HAP-1 (cell line): ENCODE data around the gene RNF149.
"Not testable (repeated sequence)": the region's sequence is repeated elsewhere in the genome, so short reads cannot be mapped to it uniquely, and the experiment has no call there.

ENCODE experiments used
- DNase-seq, 2 experiments: peaks; one replicate each; pipeline ENCODE4 v3.0.0-alpha.2; 2016 to 2020; ENCODE audit warnings: low spot score in 2 of 2
- H3K27me3 ChIP-seq: fragments of 250-450 bp; sonication (Bioruptor Pico); 2 replicates; pipeline ENCODE4 v1.5.1; 2020; ENCODE audit warnings: low read depth, mild to moderate bottlenecking, moderate library complexity
- H3K36me3 ChIP-seq: fragments of 250-450 bp; sonication (Bioruptor Pico); replicated peaks from 2 replicates; pipeline ENCODE4 v1.5.1; 2020; ENCODE audit warnings: mild to moderate bottlenecking
- H3K4me1 ChIP-seq: fragments of 250-450 bp; sonication (Bioruptor Pico); 2 replicates; pipeline ENCODE4 v1.5.1; 2020; ENCODE audit warnings: mild to moderate bottlenecking
- H3K4me3 ChIP-seq: fragments of 250-450 bp; sonication (Bioruptor Pico); 2 replicates; pipeline ENCODE4 v1.5.1; 2020; ENCODE audit warnings: mild to moderate bottlenecking, moderate library complexity
- H3K9me3 ChIP-seq: fragments of 250-450 bp; sonication (Bioruptor Pico); 2 replicates; pipeline ENCODE4 v1.5.1; 2020; ENCODE audit warnings: mild to moderate bottlenecking, moderate library complexity
- in situ Hi-C: fragments of 300-500 bp; cut with MboI; formaldehyde crosslinking; loops from 3 replicates; pipeline ENCODE4 v1.14.3; 2020; ENCODE audit warnings: low sequenced_read_pairs, inconsistent platforms, mixed read lengths

The RNF149 gene

GRCh38 chr2:101253013-101253702, 55.3 kb downstream of the RNF149 start:
- DNase-seq, result peak; percentile 20 to 65
- peak overlapping the region; percentile 75 for H3K4me3 ChIP-seq
- H3K9me3 ChIP-seq, result no peaks in the 10 kb centered on the region
- H3K27me3 ChIP-seq, result no peaks in the 10 kb centered on the region
- peaks cover 11% of the 10 kb centered on the region for H3K36me3 ChIP-seq
- H3K4me1 ChIP-seq, result peaks cover 11% of the 10 kb centered on the region
- in situ Hi-C loops, result no loop called here

- Histone ChIP-seq H3K9me3 (no peaks in the 10 kb centered on the region), H3K4me3 (peak within 1 kb of the TSS; percentile 75), H3K4me1 (peaks cover 11% of the 10 kb centered on the region), H3K27me3 (no peaks in the 10 kb centered on the region), H3K36me3 (peaks cover 6% of the 10 kb centered on the region; the same call in 1 of the 2 replicates)
- in situ Hi-C loops, result no loop called here
- peak; percentile 93 to 99 for DNase-seq
These were observed 56.0 kb downstream of the RNF149 start, which contains the start of gene CNOT11 for GRCh38 chr2:101252408-101253012. Gene CNOT11 (plus strand): TSS chr2:101252886. CDS start chr2:101252965, 79 bp downstream.

- in situ Hi-C loops, result no loop called here
- DNase-seq, result peak in 1 of 2 experiments; percentile 23
- peaks cover 11% of the 10 kb centered on the region for H3K4me1 ChIP-seq
These were observed 56.6 kb downstream of the RNF149 start for GRCh38 chr2:101251844-101252407.

GRCh38 chr2:101251246-101251781, 57.2 kb downstream of the RNF149 start:
- in situ Hi-C loops, H3K9me3 ChIP-seq, H3K36me3 ChIP-seq, H3K4me3 ChIP-seq, H3K27me3 ChIP-seq, DNase-seq: not testable (repeated sequence)
- peaks cover 11% of the 10 kb centered on the region for H3K4me1 ChIP-seq

More at GRCh38 chr2:101251844-101252407, 56.6 kb downstream of the RNF149 start:
- Histone ChIP-seq H3K27me3 (no peaks in the 10 kb centered on the region), H3K36me3 (peaks cover 6% of the 10 kb centered on the region; the same call in 1 of the 2 replicates), H3K4me3 (peak overlapping the region; percentile 75), H3K9me3 (no peaks in the 10 kb centered on the region)

- H3K9me3 ChIP-seq, result no peaks in the 10 kb centered on the region
- no peak overlapping the region for H3K4me3 ChIP-seq
- H3K36me3 ChIP-seq, result peaks cover 6% of the 10 kb centered on the region; the same call in 1 of the 2 replicates
- H3K4me1 ChIP-seq, result peaks cover 10% of the 10 kb centered on the region
- DNase-seq, result no peak
- in situ Hi-C loops, result no loop called here
- H3K27me3 ChIP-seq, result no peaks in the 10 kb centered on the region
These were observed 58.7 kb downstream of the RNF149 start for GRCh38 chr2:101249826-101250225.

GRCh38 chr2:101248756-101249155, 59.7 kb downstream of the RNF149 start:
- H3K27me3 ChIP-seq, DNase-seq, in situ Hi-C loops, H3K9me3 ChIP-seq, H3K4me1 ChIP-seq, H3K4me3 ChIP-seq, H3K36me3 ChIP-seq: not testable (repeated sequence)

GRCh38 chr2:101245468-101245867, 63.0 kb downstream of the RNF149 start:
- in situ Hi-C loops, DNase-seq, H3K4me3 ChIP-seq, H3K27me3 ChIP-seq, H3K9me3 ChIP-seq, H3K4me1 ChIP-seq, H3K36me3 ChIP-seq: not testable (repeated sequence)

- H3K4me1 ChIP-seq, H3K27me3 ChIP-seq, H3K4me3 ChIP-seq, H3K9me3 ChIP-seq, H3K36me3 ChIP-seq, in situ Hi-C loops, DNase-seq: not testable (repeated sequence)
These were observed 63.6 kb downstream of the RNF149 start for GRCh38 chr2:101244899-101245298.

- in situ Hi-C loops, H3K4me1 ChIP-seq, H3K4me3 ChIP-seq, H3K36me3 ChIP-seq, H3K27me3 ChIP-seq, DNase-seq, H3K9me3 ChIP-seq: not testable (repeated sequence)
These were observed 64.1 kb downstream of the RNF149 start for GRCh38 chr2:101244373-101244772.

- no peak for DNase-seq
- peaks cover 7% of the 10 kb centered on the region; the same call in 1 of the 2 replicates for H3K4me1 ChIP-seq
- H3K4me3 ChIP-seq, result no peak overlapping the region
- H3K27me3 ChIP-seq, result no peaks in the 10 kb centered on the region
- no peaks in the 10 kb centered on the region for H3K36me3 ChIP-seq
- H3K9me3 ChIP-seq, result no peaks in the 10 kb centered on the region
- in situ Hi-C loops, result no loop called here
These were observed 67.3 kb downstream of the RNF149 start for GRCh38 chr2:101241158-101241557.

- H3K36me3 ChIP-seq, in situ Hi-C loops, H3K9me3 ChIP-seq, H3K4me3 ChIP-seq, DNase-seq, H3K4me1 ChIP-seq, H3K27me3 ChIP-seq: not testable (repeated sequence)
These were observed 67.8 kb downstream of the RNF149 start for GRCh38 chr2:101240694-101241093.

- H3K9me3 ChIP-seq, DNase-seq, H3K36me3 ChIP-seq, H3K4me1 ChIP-seq, H3K27me3 ChIP-seq, in situ Hi-C loops, H3K4me3 ChIP-seq: not testable (repeated sequence)
These were observed 68.8 kb downstream of the RNF149 start for GRCh38 chr2:101239760-101240118.

- 0 out of 2 replicates have a peak, but pooled peaks cover 4% of the 10 kb centered on the region for H3K9me3 ChIP-seq
- H3K4me3 ChIP-seq, result no peak overlapping the region
- peaks cover 7% of the 10 kb centered on the region; the same call in 1 of the 2 replicates for H3K4me1 ChIP-seq
- H3K36me3 ChIP-seq, result no peaks in the 10 kb centered on the region
- no peaks in the 10 kb centered on the region for H3K27me3 ChIP-seq
- in situ Hi-C loops, result no loop called here
- no peak for DNase-seq
These were observed 69.4 kb downstream of the RNF149 start for GRCh38 chr2:101238930-101239759.
